GM23248 (cell line): ENCODE results near the gene DENND2C.

ENCODE experiments used
- EZH2 ChIP-seq: fragments of 200-600 bp; sonication (generic); IDR thresholded peaks from 2 replicates; pipeline ENCODE4 v1.6.1; 2018; ENCODE audit warnings: antibody characterized with exemption, mild to moderate bottlenecking; ENCODE audit not compliant: insufficient read depth, poor library complexity, severe bottlenecking
- EZH2phosphoT487 ChIP-seq: fragments of 200-600 bp; sonication (generic); IDR thresholded peaks from 2 replicates; pipeline ENCODE4 v1.6.1; 2018; ENCODE audit warnings: antibody characterized with exemption, moderate library complexity, mild to moderate bottlenecking, low read depth; ENCODE audit not compliant: insufficient read depth

- no peak for TF ChIP-seq EZH2
- no peak for TF ChIP-seq EZH2phosphoT487
Observed at GRCh38 chr1:114587203-114587991, 82.5 kb downstream of the DENND2C start.
